GM19351 (cell line): Measurements from ENCODE around the gene SDK1.
"Not testable (repeated sequence)": the region's sequence is repeated elsewhere in the genome, so short reads cannot be mapped to it uniquely, and the experiment has no call there.

Experiments used
- ATAC-seq: cut with Tn5 transposase; IDR thresholded peaks from one replicate; pipeline ENCODE4 v1.9.1; 2021; ENCODE audit warnings: mild to moderate bottlenecking, moderate library complexity; ENCODE audit not compliant: unreplicated experiment

SDK1 gene

DNA sequence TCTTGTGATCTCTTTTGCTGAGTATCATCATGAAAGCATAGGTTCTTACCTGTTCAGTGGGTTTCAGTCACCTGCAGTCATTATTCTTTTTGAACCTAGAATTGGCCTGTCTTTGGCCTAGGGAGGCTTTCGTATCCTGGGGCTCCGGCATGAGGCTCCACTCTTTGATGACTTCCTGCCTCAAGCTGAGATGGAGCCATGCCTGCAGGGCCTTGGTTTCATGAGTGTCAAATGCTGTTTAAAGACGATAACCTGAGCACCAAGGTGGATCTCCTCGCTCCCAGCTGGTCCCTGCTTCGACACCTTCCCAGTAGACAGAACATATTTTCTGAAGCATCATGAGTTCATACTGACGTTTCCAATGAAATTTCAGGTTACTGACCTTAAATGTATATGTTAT is 783.2 kb downstream of the SDK1 start:
- ATAC-seq = no peak

DNA sequence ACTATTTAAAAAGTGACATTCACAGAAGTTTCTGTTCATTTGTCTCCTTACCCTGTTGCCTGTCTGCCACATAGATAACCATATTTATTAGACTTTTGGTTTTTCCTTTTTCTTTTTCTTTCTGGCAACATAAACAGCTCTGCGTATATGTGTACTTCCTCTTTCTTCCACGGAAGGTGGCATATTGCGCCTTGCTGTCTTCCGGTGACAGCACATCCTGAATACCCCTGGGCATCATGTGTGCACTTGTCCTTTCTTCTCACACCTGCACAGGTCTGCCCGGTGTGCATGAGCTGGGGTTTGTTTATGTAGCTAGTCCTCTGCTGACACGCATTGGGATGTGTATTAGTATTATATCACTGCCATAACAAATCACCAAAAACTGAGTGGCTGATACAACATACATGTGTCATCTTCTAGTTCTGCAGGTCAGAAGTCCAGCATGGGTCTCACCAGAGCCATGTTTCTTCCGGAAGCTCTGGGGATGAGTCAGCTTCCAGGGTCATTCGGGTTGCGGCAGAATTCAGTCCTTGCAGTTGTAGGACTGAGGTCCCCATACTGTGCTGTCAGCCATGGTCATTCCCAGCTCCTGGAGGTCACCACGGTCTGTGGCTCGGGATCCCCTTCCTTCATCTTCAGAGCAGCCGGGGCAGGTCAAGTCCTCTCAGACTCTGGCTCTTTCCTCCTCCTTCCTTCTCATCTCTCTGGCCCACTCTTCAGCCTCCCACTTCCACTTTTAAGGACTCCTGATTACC is 785.1 kb downstream of the SDK1 start:
- ATAC-seq = no peak

GRCh38 chr7:4086723-4087122 is 785.7 kb downstream of the SDK1 start:
- no peak for ATAC-seq

- no peak for ATAC-seq
These were observed 790.7 kb downstream of the SDK1 start for GRCh38 chr7:4091767-4092166.

DNA sequence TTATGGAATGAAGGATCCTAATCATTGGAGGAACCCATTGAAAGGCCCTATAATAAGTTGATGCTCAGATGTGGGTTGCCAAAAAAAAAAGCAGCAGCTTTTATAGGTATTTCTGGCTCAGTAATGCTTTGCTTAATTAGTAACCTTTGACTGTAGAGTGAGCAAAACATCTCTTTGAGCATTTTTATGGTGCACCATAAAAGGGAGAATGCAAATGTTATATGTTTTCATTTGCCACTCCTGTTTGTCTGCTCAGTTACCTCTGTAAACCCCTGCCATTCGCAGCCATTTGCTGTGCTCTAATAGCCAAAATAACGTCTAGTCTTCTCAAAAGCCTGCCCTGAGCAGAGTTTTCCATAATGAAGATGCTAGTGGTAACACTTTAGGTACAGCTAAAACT is 792.0 kb downstream of the SDK1 start:
- ATAC-seq = no peak

- no peak for ATAC-seq
These were observed 792.4 kb downstream of the SDK1 start for GRCh38 chr7:4093483-4093882.

GRCh38 chr7:4094158-4094557 is 793.1 kb downstream of the SDK1 start:
- ATAC-seq = not testable (repeated sequence)

- no peak for ATAC-seq
These were observed 796.1 kb downstream of the SDK1 start for GRCh38 chr7:4097001-4097609.

DNA sequence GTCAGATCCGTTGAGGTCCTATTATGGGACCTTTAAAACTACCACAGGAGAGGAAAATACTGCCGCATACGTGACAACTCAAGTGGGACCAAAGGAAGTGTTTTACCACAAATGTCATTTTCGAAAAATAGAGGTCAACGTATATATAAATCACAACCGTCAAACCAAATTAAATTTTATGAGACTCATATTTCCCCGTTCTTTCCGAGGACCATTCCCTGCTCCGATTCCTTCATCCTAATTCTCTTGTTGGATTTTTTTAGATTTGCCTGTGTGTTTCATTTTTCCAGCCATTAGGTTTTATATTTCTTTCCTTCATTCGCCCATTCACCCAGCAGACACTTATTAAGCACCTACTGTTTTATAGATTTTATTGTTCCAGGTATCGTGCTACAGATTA is 797.1 kb downstream of the SDK1 start:
- ATAC-seq = no peak

GRCh38 chr7:4099651-4100050 is 798.6 kb downstream of the SDK1 start:
- ATAC-seq = no peak

- ATAC-seq = no peak
These were observed 799.1 kb downstream of the SDK1 start for GRCh38 chr7:4100148-4100547.

- ATAC-seq = no peak
These were observed 799.6 kb downstream of the SDK1 start for GRCh38 chr7:4100691-4101090.

GRCh38 chr7:4102231-4102841 is 801.3 kb downstream of the SDK1 start:
- ATAC-seq = no peak

GRCh38 chr7:4103352-4104091 is 802.5 kb downstream of the SDK1 start:
- no peak for ATAC-seq

GRCh38 chr7:4107839-4108238 is 806.8 kb downstream of the SDK1 start:
- ATAC-seq = no peak

- no peak for ATAC-seq
These were observed 807.9 kb downstream of the SDK1 start for GRCh38 chr7:4108951-4109350.

DNA sequence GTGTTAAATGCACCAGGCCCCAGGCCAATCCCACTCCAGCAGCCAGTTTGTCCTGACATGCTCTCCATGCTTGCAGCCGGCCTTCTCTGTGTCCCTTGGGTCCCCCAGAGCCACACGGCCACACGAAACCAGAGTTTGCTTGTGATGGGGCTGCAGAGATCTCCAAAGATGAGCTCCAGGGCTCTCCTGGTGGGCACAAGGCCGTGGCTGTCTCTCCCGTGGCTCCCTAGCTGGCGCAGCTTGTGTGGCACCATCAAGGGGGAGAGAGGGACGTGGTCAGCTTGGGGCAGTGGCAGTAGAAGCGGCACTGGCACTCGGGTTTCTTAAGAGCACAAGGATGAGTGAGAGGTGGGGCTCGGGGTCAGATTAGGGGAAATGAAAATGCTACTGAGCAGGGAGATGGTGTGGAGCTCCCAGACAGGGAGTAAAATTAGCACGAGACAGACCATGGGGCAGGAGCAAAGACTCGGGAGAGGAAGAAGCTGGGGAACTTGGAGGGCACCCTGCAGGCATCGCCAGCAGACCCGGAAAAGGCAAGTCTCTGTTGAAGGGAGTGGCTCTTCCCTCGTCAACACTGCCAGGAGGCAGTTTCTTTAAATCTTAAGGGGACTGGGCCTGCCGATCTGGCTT is 808.5 kb downstream of the SDK1 start:
- no peak for ATAC-seq

DNA sequence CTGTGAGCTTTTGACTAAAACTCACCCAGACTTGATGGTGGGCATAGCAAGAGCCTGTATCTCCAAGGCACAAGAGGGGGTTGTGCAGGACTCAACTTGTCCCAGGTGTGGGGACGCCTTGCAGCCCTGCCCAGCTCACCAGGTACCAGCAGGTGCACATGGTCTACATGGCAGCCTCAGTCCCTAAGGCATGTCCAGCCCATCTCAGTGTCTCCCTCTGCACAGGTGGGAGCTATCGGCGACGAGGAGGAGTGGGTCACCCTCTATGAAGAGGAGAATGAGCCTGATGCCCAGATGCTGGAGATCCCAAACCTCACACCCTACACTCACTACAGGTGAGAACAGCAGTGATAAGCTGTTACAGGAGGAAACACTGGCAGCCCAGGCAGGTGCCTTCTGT is 809.4 kb downstream of the SDK1 start:
- ATAC-seq = no peak

- ATAC-seq = no peak
These were observed 810.1 kb downstream of the SDK1 start for GRCh38 chr7:4111166-4111565.

GRCh38 chr7:4113271-4113670 is 812.2 kb downstream of the SDK1 start:
- ATAC-seq = no peak

DNA sequence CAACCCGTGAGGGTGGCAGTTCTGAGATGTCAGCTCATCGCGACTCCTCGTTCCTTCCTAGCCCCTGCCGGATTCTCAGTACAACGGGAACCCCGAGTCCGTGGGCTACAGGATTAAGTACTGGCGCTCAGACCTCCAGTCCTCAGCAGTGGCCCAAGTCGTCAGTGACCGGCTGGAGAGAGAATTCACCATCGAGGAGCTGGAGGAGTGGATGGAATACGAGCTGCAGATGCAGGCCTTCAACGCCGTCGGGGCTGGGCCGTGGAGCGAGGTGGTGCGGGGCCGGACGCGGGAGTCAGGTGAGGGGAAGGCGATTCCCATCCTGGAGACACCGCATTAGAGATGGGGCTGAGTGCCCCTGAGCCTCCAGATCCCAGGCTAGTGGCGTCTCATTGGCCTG is 812.9 kb downstream of the SDK1 start:
- no peak for ATAC-seq
